NB4 (cell line): ENCODE data around the gene ZNF330.

ENCODE experiments used
- POLR2A ChIP-seq: IDR thresholded peaks from 2 replicates; pipeline ENCODE4 v1.6.1; 2011; ENCODE audit warnings: mild to moderate bottlenecking; ENCODE audit not compliant: insufficient read length; ENCODE audit errors: extremely low read depth
- TF ChIP-seq, protein P1 (sequence below): IDR thresholded peaks from one replicate; pipeline ENCODE4 v1.5.1; 2012; ENCODE audit warnings: low read depth, low read length

DNA sequence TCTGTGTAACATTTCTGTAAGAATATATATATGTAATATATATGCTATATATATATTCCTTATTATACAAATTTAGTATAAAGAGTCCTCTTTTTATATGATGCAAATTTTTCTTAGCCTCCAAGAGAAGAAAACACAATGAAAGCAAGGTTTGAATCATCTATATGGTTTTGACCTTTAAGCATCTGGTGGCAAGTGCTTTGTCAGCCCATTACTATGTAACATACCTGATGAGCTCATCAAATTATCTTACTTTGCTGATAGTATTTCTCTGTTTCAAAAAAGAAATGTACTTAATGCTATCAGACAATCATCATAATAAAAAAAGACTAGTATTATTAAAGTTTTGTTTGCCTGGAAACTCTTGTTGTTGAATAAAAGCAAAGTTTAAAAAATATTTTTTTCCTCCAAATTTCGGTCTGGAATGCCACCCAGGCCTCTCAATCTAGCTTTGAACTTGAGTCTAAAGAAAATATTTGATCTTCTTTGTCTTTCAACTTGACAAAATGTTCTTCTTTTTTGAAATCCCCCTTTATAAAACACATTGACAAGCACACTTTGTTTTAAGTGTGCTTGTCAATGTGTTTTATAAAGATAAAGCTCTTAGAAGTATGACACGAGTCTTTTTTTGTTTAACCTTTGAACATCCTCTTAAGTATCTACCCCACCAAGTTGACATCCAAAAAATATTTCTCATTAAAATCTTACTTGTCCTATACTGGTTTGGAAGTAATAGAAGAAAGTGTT, 26.2 kb downstream of the ZNF330 start:
- TF ChIP-seq POLR2A = no peak
- TF ChIP-seq, protein P1, sequence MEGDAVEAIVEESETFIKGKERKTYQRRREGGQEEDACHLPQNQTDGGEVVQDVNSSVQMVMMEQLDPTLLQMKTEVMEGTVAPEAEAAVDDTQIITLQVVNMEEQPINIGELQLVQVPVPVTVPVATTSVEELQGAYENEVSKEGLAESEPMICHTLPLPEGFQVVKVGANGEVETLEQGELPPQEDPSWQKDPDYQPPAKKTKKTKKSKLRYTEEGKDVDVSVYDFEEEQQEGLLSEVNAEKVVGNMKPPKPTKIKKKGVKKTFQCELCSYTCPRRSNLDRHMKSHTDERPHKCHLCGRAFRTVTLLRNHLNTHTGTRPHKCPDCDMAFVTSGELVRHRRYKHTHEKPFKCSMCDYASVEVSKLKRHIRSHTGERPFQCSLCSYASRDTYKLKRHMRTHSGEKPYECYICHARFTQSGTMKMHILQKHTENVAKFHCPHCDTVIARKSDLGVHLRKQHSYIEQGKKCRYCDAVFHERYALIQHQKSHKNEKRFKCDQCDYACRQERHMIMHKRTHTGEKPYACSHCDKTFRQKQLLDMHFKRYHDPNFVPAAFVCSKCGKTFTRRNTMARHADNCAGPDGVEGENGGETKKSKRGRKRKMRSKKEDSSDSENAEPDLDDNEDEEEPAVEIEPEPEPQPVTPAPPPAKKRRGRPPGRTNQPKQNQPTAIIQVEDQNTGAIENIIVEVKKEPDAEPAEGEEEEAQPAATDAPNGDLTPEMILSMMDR = no peak
